IMR-90 (cell line): ENCODE data around the gene TTC39C.

Experiments
- CEBPB ChIP-seq: IDR thresholded peaks from 2 replicates; pipeline ENCODE4 v1.6.1; 2012; ENCODE audit warnings: low read depth, low read length, improper control_type of control experiment
- MAZ ChIP-seq: IDR thresholded peaks from 2 replicates; pipeline ENCODE4 v1.6.1; 2012; ENCODE audit warnings: low read depth, mild to moderate bottlenecking, low read length, improper control_type of control experiment, moderate library complexity, borderline replicate concordance
- MXI1 ChIP-seq: IDR thresholded peaks from 2 replicates; pipeline ENCODE4 v1.6.1; 2012; ENCODE audit warnings: low read depth, mild to moderate bottlenecking, low read length, moderate library complexity, borderline replicate concordance
- NFE2L2 ChIP-seq: fragments of 150-350 bp; IDR thresholded peaks from 2 replicates; pipeline ENCODE4 v1.6.1; 2016; ENCODE audit warnings: low read depth, mild to moderate bottlenecking, low read length
- POLR2A ChIP-seq: IDR thresholded peaks from 2 replicates; pipeline ENCODE4 v1.6.1; 2012; ENCODE audit warnings: mild to moderate bottlenecking, low read depth, low read length
- RAD21 ChIP-seq: IDR thresholded peaks from 2 replicates; pipeline ENCODE4 v1.6.1; 2012; ENCODE audit warnings: low read length, improper control_type of control experiment
- RCOR1 ChIP-seq: IDR thresholded peaks from 2 replicates; pipeline ENCODE4 v1.6.1; 2012; ENCODE audit warnings: mild to moderate bottlenecking, low read length, improper control_type of control experiment; ENCODE audit not compliant: insufficient replicate concordance
- RFX5 ChIP-seq: IDR thresholded peaks from 2 replicates; pipeline ENCODE4 v1.8.0; 2012; ENCODE audit warnings: low read depth, mild to moderate bottlenecking, low read length, moderate library complexity
- SMC3 ChIP-seq: fragments of 150-350 bp; IDR thresholded peaks from 2 replicates; pipeline ENCODE4 v1.6.1; 2016; ENCODE audit warnings: low read depth, mild to moderate bottlenecking, antibody characterized with exemption, low read length, moderate library complexity
- TF ChIP-seq, protein P1 (sequence below): conservative IDR thresholded peaks from 2 replicates; pipeline ENCODE4 v1.5.1; 2012; ENCODE audit warnings: mild to moderate bottlenecking, low read depth, low read length, improper control_type of control experiment
- TF ChIP-seq, protein P2 (sequence below): fragments of 150-350 bp; IDR thresholded peaks from 2 replicates; pipeline ENCODE4 v1.6.1; 2017; ENCODE audit warnings: mild to moderate bottlenecking, antibody characterized with exemption, low read length, low read depth

DNA sequence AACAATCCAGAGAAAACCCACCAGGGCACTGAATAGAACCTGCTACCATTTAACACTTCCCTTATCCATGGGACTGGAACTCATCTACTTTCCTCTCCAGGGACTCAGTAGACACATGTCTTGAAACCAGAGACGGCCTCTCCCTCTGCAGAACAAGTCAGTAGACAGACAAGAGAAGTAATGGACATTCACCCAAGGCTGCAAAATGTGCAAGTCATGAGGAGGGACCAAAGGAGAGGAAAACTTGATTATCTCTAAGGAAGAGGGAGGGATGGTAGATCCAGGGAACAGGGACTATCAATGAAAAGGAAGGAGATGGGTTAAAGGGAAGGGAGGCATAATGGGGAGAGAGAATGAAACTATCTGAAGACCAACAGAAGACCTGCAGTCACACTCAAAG lies 5.3 kb upstream of the TTC39C start:
- TF ChIP-seq RAD21 = no peak
- TF ChIP-seq, protein P1, sequence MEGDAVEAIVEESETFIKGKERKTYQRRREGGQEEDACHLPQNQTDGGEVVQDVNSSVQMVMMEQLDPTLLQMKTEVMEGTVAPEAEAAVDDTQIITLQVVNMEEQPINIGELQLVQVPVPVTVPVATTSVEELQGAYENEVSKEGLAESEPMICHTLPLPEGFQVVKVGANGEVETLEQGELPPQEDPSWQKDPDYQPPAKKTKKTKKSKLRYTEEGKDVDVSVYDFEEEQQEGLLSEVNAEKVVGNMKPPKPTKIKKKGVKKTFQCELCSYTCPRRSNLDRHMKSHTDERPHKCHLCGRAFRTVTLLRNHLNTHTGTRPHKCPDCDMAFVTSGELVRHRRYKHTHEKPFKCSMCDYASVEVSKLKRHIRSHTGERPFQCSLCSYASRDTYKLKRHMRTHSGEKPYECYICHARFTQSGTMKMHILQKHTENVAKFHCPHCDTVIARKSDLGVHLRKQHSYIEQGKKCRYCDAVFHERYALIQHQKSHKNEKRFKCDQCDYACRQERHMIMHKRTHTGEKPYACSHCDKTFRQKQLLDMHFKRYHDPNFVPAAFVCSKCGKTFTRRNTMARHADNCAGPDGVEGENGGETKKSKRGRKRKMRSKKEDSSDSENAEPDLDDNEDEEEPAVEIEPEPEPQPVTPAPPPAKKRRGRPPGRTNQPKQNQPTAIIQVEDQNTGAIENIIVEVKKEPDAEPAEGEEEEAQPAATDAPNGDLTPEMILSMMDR = no peak
- TF ChIP-seq POLR2A = no peak
- no peak for TF ChIP-seq SMC3
- no peak for TF ChIP-seq RFX5
- TF ChIP-seq CEBPB = no peak
- TF ChIP-seq MXI1 = no peak
- no peak for TF ChIP-seq NFE2L2
- no peak for TF ChIP-seq RCOR1
- TF ChIP-seq, protein P2, sequence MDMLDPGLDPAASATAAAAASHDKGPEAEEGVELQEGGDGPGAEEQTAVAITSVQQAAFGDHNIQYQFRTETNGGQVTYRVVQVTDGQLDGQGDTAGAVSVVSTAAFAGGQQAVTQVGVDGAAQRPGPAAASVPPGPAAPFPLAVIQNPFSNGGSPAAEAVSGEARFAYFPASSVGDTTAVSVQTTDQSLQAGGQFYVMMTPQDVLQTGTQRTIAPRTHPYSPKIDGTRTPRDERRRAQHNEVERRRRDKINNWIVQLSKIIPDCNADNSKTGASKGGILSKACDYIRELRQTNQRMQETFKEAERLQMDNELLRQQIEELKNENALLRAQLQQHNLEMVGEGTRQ = no peak
- no peak for TF ChIP-seq MAZ
